Omental fat pad (tissue), 4 donors: ENCODE data around the gene GSTA5. TPM values are rescaled to one million over a fixed set of nuclear protein-coding genes. Genes with fewer than 3 reads are reported as not detected.
"Not testable (repeated sequence)": the region's sequence is repeated elsewhere in the genome, so short reads cannot be mapped to it uniquely, and the experiment has no call there.

ENCODE experiments used
- ATAC-seq: fragments of 150-250 bp; one replicate; pipeline ENCODE4 v1.9.1; 2016; ENCODE audit warnings: mild to moderate bottlenecking, moderate library complexity; ENCODE audit not compliant: low FRiP score
- DNase-seq: peaks from one replicate; pipeline ENCODE4 v3.0.0-alpha.2; 2019; ENCODE audit warnings: low spot score
- CTCF ChIP-seq, 3 donors: fragments of 450-650 bp; IDR thresholded peaks; one replicate each; pipeline ENCODE4 v1.5.1; 2016 to 2017; ENCODE audit warnings: antibody characterized with exemption in 3 of 3, mild to moderate bottlenecking in 3 of 3, moderate library complexity in 2 of 3
- total RNA-seq, 4 donors: library from RNA; depleted of rRNA; stranded (reverse); fragments of >200 nt; gene quantifications; one replicate each; pipeline ENCODE4 v1.1.0, GENCODE V29; 2016

Gene GSTA5
- total RNA-seq, 4 donors from 2014 or later: not detected

- DNase-seq: no peak
- TF ChIP-seq CTCF (IDR thresholded peaks at IDR 0.05): no peak
- ATAC-seq: no peak
Measured at GRCh38 chr6:52877168-52877567, 36.6 kb upstream of the GSTA5 start.

GRCh38 chr6:52876056-52876787 is 35.6 kb upstream of the GSTA5 start:
- DNase-seq (no peak), ATAC-seq (no peak)
- no peak for TF ChIP-seq CTCF (IDR thresholded peaks at IDR 0.05)

- DNase-seq (no peak), ATAC-seq (no peak)
- TF ChIP-seq CTCF (IDR thresholded peaks at IDR 0.05): no peak
Measured at GRCh38 chr6:52872031-52872430, 31.4 kb upstream of the GSTA5 start.

DNA sequence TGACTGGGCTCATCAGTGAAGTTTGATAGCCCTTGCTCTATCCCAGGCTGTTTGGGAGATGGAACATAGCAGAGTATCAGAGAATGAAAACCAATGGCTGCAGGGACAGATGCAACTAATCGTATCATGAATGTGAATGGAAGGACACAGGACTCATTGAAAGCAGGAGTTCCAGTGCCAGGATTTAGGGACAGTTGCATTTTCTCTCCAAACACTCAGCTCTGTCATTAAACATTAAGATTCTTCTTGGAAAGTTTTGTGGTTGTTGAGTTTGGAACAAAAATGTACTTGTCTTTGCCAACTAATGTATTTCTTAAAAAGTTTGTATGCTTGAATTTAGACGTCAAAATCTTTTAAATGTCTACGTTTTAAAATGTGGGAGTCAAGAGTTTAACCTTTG is 31.0 kb upstream of the GSTA5 start:
- ATAC-seq (no peak), DNase-seq (no peak)
- no peak for TF ChIP-seq CTCF (IDR thresholded peaks at IDR 0.05)

GRCh38 chr6:52870335-52871091 is 29.9 kb upstream of the GSTA5 start:
- ATAC-seq: not testable (repeated sequence)

GRCh38 chr6:52868899-52869298 is 28.3 kb upstream of the GSTA5 start:
- DNase-seq, ATAC-seq: not testable (repeated sequence)

More at GRCh38 chr6:52870335-52871091, 29.9 kb upstream of the GSTA5 start:
- DNase-seq: not testable (repeated sequence)

DNA sequence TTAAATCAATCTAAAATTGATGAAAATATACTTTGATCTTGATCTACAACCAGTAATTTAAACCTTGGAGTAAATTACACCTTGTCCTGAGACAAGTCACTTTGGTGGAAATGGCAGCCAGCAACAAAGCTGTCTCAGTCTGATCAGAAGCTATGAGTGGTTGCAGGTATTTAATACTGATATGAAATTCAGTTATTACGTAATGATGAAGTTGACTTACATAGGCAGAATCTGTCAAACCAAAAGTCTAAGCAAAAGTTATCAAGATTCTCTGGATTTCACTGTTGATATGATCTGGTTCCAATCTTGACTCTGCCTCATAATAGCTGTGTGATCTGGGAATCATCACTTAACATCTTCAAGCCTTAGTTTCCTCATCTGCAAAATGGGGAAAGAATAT is 27.6 kb upstream of the GSTA5 start:
- DNase-seq: no peak
- ATAC-seq: no peak
- no peak for TF ChIP-seq CTCF (IDR thresholded peaks at IDR 0.05)

DNA sequence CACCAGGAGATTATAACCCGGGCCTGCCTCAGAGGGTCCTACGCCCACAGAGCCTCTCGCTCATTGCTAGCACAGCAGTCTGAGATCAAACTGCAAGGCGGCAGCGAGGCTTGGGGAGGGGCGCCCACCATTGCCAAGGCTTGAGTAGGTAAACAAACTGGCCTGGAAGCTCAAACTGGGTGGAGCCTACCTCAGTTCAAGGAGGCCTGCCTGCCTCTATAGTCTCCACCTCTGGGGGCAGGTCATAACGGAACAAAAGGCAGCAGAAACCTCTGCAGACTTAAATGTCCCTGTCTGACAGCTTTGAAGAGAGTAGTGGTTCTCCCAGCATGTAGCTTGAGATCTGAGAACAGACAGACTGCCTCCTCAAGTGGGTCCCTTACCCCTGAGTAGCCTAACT is 20.5 kb upstream of the GSTA5 start:
- not testable (repeated sequence) for DNase-seq, ATAC-seq
